Fibroblast of villous mesenchyme (primary cell): Measurements from ENCODE around the gene MGRN1. TPM values are rescaled to one million over a fixed set of nuclear protein-coding genes. Genes with fewer than 3 reads are reported as not detected.

ENCODE experiments used
- DNase-seq: peaks from one replicate; pipeline ENCODE4 v3.0.0-alpha.2; 2010; ENCODE audit warnings: low read depth
- H3K4me3 ChIP-seq: 2 replicates; pipeline ENCODE4 v1.5.1; 2011; ENCODE audit warnings: low read depth, mild to moderate bottlenecking, low read length
- total RNA-seq: library from RNA; depleted of rRNA; stranded (reverse); fragments of >200 nt; gene quantifications from 2 replicates; pipeline ENCODE4 v1.2.3, GENCODE V29; 2012
- TF ChIP-seq, protein P1 (sequence below): IDR thresholded peaks from 2 replicates; pipeline ENCODE4 v1.5.1; 2012; ENCODE audit warnings: low read depth, mild to moderate bottlenecking, low read length; ENCODE audit not compliant: insufficient read depth

MGRN1 gene
- total RNA-seq, 1 donor = 43.2 TPM

DNA sequence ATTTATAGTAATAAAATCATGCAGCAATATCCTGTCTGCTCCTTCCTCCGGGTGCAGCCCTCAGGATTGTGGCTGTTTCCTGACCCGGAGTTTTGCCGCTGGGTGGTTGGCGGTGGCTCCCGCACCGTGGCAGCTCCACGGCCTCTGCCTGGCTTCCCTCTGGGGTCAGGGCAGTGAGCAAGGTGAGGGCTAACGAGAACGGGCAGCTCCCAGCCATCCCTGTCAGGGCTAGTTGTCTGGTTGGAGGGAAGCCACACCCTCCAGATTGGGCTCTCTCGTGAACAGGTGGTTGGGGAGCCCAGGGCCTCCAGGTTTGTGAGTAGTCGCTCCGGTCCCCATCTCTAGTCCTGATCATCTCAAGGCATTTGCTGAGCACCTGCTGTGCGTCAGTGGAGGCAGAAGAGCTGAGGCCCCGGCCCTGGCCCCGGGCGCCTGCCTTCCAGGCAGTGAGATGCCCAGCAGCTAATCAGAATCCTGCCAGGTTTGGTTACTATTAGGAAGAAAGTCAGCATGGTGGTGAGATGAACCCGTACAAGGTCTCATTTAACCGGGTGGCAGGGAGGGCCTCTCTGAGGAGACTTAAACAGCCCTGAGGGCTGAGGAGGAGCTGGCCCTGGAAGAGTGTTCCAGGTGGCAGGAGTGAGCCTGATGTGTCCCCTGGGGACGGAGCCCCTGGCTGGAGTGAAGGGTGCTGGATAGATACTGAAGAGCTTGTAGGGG is 66.5 kb downstream of the MGRN1 start:
- DNase-seq = no peak
- TF ChIP-seq, protein P1, sequence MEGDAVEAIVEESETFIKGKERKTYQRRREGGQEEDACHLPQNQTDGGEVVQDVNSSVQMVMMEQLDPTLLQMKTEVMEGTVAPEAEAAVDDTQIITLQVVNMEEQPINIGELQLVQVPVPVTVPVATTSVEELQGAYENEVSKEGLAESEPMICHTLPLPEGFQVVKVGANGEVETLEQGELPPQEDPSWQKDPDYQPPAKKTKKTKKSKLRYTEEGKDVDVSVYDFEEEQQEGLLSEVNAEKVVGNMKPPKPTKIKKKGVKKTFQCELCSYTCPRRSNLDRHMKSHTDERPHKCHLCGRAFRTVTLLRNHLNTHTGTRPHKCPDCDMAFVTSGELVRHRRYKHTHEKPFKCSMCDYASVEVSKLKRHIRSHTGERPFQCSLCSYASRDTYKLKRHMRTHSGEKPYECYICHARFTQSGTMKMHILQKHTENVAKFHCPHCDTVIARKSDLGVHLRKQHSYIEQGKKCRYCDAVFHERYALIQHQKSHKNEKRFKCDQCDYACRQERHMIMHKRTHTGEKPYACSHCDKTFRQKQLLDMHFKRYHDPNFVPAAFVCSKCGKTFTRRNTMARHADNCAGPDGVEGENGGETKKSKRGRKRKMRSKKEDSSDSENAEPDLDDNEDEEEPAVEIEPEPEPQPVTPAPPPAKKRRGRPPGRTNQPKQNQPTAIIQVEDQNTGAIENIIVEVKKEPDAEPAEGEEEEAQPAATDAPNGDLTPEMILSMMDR = no peak

DNA sequence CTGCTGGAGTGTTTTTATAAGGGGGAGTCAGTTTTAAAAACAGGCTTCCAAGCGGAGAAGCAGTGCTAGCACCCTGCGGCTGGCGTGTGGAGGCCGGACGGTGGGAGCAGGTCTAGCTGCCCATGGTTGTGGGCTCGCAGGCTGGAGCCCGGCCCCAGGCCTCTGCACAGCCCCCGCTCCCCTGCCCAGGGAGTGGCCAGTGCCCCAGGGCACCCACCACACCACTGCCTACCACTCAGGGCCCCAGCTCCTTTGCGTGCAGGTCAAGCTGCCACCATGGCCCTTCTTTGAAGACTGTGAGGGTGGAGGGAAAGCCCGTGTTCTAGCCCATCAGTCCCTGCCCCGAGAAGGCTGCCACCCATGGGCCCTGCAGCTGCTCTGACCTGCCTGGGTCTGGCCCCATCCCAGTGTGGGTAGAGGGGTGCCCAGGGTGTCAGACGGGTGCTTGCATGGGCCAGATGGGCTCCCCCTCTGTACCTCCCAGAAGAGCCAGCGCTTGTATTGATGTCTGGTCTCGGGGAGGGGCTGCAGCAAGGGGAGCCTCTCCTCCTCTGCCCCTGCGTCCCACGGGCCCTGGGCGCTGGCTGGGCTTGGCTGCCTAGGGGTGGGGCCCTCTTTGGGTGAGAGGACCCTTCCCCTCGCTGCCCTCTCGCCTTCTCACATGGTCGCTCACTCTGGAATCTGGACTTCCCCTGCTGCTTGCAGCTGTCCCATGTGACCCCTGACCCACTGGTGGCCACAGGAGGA is 67.2 kb downstream of the MGRN1 start:
- TF ChIP-seq, protein P1 = no peak
- no peak overlapping the region for H3K4me3 ChIP-seq
- no peak for DNase-seq

More for the DNA sequence above, 66.5 kb downstream of the MGRN1 start:
- H3K4me3 ChIP-seq = no peak overlapping the region

DNA sequence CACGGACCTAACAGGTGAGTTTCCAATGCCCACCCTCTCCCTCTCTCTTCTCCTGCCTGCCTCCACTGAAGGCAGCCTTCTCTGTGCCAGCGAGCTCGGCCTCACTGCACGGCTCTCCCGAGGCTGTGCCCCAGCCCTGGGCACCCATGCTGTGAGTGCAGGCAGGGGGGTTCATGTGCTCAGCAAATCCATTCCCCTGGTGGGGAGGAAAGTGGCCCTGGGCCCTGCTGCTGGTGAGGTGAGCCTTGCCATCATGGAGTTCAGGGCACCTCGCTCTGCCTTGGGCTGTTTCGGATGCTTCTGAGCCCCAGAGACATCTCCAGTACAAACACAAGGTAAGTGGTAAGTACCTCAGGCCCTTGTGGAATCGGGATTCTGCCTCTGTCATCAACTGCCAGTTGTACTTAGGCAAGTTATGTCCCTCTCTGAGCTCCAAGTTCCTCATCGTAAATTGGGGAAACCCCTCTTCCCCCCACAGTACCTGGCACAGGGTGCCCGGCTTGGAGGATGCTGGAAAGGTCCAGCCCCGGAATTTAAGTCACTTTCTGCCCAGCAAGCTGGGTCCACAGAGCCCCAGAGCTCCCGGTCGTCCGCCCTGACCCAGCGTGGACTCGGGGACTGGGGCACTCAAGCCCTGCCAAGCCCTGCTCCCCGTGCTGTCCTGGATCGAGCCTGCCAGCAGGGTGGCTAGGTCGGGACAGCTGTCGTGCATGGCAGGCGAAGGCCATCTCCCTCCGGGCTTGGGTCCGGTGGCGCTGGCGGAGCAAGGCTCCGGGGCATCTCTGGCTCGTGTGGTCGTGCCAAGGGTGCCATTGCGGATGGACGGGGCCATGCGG is 68.1 kb downstream of the MGRN1 start:
- TF ChIP-seq, protein P1 = no peak
- H3K4me3 ChIP-seq = peak overlapping the region; percentile 71
- DNase-seq = no peak

DNA sequence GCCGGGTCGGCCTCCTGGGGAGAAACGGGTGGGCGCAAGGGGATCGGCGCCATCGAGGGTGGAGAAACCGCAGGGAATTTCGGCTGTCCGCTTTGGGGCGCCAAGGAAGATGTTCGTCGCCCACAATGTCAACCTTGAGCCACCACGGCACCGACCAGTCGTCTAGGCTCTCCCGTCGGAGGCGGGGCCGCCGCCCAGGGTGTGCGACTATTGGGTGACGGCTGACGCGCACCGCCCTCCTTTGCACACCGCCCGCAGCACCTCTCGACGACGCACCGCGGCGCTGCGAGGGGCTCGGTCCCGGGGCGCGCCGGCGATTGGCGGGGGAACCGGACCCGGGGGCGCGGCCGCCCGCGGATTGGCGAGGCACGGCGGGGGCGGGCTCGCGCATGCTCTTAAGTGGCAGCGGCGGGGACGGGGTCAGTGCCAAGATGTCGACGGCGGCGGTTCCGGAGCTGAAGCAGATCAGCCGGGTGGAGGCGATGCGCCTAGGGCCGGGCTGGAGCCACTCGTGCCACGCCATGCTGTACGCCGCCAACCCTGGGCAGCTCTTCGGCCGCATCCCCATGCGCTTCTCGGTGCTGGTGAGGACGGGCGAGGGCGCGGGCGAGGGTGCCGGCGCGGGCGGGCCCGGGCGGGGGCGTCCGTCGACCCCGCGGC is 68.8 kb downstream of the MGRN1 start, which contains the start of gene NUDT16L1:
Gene NUDT16L1, plus strand, starts transcription at position 267 of the 660 bp plus-strand sequence. Its CDS starts 165 bp downstream, at position 432.
- TF ChIP-seq, protein P1 = no peak
- peak; percentile 92 for DNase-seq
- peak within 1 kb of the TSS; percentile 89 for H3K4me3 ChIP-seq

DNA sequence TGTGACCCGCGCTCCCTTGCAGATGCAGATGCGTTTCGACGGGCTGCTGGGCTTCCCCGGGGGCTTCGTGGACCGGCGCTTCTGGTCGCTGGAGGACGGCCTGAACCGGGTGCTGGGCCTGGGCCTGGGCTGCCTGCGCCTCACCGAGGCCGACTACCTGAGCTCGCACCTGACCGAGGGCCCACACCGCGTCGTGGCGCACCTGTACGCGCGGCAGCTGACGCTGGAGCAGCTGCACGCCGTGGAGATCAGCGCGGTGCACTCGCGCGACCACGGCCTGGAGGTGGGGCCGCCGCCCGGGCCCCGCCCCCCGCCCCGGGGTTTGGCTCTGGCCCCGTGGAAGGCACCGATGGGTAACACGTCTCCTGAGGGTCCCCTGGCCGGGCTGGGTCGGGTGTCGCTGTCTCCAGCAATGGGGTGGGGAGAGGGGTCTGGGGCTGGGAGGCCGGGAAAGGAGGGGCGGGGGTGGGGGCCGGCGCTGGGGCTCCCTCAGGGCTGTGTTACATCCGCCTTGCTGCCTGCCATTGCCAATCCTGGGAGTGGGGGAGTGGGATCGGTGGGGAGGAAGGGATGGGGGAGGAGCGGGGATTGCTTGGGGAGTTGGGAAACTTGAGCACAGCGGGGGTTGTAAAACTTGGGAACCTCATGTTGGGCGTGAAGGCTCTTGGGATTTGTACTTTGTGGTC is 69.5 kb downstream of the MGRN1 start:
- DNase-seq = peak; percentile 84
- TF ChIP-seq, protein P1 = no peak
- peak overlapping the region; percentile 89 for H3K4me3 ChIP-seq
